HL-60 (cell line): Measurements from ENCODE around the gene NTNG2.

Experiments used
- POLR2AphosphoS5 ChIP-seq: IDR thresholded peaks from 2 replicates; pipeline ENCODE4 v1.6.1; 2012; ENCODE audit warnings: low read depth
- SPI1 ChIP-seq: IDR thresholded peaks from 2 replicates; pipeline ENCODE4 v1.6.1; 2012; ENCODE audit warnings: low read depth, mild to moderate bottlenecking, borderline replicate concordance
- TF ChIP-seq, protein P1 (sequence below): IDR thresholded peaks from one replicate; pipeline ENCODE4 v1.5.1; 2011; ENCODE audit warnings: low read length, control low read depth, inconsistent platforms; ENCODE audit not compliant: insufficient read depth

DNA sequence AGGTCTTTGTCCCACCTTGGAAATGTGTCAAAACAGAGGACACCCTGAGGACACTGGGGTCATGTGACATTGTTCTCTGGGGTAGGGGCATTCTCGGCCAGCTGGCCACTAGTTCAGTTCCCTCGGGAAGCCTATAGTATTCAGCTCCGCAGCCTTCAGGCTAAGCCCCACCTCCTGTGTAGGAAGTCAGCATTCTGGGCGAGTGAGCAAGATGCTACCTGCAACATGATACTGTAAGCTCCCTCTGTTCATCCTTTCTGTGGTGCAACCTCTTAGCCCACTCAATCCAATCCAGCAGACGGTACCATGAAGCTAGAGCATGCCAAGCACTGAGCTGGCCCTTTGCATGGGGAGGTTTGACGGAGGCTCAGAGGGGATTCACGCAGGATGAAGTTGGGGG is 5.3 kb downstream of the NTNG2 start:
- TF ChIP-seq, protein P1, sequence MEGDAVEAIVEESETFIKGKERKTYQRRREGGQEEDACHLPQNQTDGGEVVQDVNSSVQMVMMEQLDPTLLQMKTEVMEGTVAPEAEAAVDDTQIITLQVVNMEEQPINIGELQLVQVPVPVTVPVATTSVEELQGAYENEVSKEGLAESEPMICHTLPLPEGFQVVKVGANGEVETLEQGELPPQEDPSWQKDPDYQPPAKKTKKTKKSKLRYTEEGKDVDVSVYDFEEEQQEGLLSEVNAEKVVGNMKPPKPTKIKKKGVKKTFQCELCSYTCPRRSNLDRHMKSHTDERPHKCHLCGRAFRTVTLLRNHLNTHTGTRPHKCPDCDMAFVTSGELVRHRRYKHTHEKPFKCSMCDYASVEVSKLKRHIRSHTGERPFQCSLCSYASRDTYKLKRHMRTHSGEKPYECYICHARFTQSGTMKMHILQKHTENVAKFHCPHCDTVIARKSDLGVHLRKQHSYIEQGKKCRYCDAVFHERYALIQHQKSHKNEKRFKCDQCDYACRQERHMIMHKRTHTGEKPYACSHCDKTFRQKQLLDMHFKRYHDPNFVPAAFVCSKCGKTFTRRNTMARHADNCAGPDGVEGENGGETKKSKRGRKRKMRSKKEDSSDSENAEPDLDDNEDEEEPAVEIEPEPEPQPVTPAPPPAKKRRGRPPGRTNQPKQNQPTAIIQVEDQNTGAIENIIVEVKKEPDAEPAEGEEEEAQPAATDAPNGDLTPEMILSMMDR: no peak
- no peak for TF ChIP-seq SPI1
- no peak for TF ChIP-seq POLR2AphosphoS5
